Activated CD8-positive, alpha-beta T cell treated with anti-CD3 and anti-CD28 coated beads for 36 hours (primary cell): Measurements from ENCODE around the gene RGS21. TPM values are rescaled to one million over a fixed set of nuclear protein-coding genes. Genes with fewer than 3 reads are reported as not detected.
"Not testable (repeated sequence)": the region's sequence is repeated elsewhere in the genome, so short reads cannot be mapped to it uniquely, and the experiment has no call there.

Experiments used
- ATAC-seq: fragments of 200-7000 bp; cut with Tn5 transposase; one replicate; pipeline ENCODE4 v1.10.0; 2021; ENCODE audit warnings: mild to moderate bottlenecking, moderate library complexity
- CTCF ChIA-PET: fragments of 350-600 bp; sonication (Branson Sonifier 250); formaldehyde crosslinking; loops from one replicate; lab custom pipeline; 2021; ENCODE audit warnings: antibody characterized with exemption; lab: Charles Lee
- POLR2A ChIA-PET: fragments of 350-600 bp; sonication (Branson Sonifier 250); formaldehyde crosslinking; loops from one replicate; lab custom pipeline; 2021; ENCODE audit warnings: antibody characterized with exemption; lab: Charles Lee
- DNase-seq: peaks from one replicate; pipeline ENCODE4 v3.0.0-alpha.2; 2020
- H3K27ac Mint-ChIP-seq: one replicate; pipeline ENCODE4 v1.8.0; 2021; ENCODE audit warnings: mild to moderate bottlenecking, mixed read lengths
- H3K27me3 Mint-ChIP-seq: one replicate; pipeline ENCODE4 v1.8.0; 2021; ENCODE audit warnings: mixed read lengths
- H3K36me3 Mint-ChIP-seq: one replicate; pipeline ENCODE4 v1.8.0; 2021; ENCODE audit warnings: low read depth, mixed read lengths
- H3K4me1 Mint-ChIP-seq: one replicate; pipeline ENCODE4 v1.8.0; 2021; ENCODE audit warnings: low read depth, mixed read lengths
- H3K4me3 Mint-ChIP-seq: one replicate; pipeline ENCODE4 v1.8.0; 2021; ENCODE audit warnings: mild to moderate bottlenecking, moderate library complexity, mixed read lengths
- H3K9me3 Mint-ChIP-seq: one replicate; pipeline ENCODE4 v1.8.0; 2021; ENCODE audit warnings: mixed read lengths
- CTCF ChIP-seq: fragments of 200-600 bp; IDR thresholded peaks from one replicate; pipeline ENCODE4 v1.8.0; 2022; ENCODE audit warnings: antibody characterized with exemption, mild to moderate bottlenecking
- intact Hi-C: fragments of 100-400 bp; cut with micrococcal nuclease; formaldehyde crosslinking; loops from one replicate; pipeline ENCODE4 v1.10.0; 2022
- total RNA-seq, 2 experiments: library from RNA; stranded (reverse); gene quantifications; one replicate each; pipeline ENCODE4 v1.2.3, GENCODE V29; 2021

The RGS21 gene
- total RNA-seq, 2 experiments from 2014 or later: not detected

GRCh38 chr1:192277635-192278034 lies 39.2 kb upstream of the RGS21 start:
- ChIA-PET POLR2A (no interaction called here), CTCF (no interaction called here)
- intact Hi-C loops: no loop called here
- DNase-seq: no peak
- TF ChIP-seq CTCF: no peak
- no peaks in the 10 kb centered on the region for H3K27me3 Mint-ChIP-seq
- no peak overlapping the region for H3K27ac Mint-ChIP-seq
- H3K4me1 Mint-ChIP-seq: no peaks in the 10 kb centered on the region
- H3K4me3 Mint-ChIP-seq: no peak overlapping the region
- no peak for ATAC-seq
- H3K36me3 Mint-ChIP-seq: no peaks in the 10 kb centered on the region
- H3K9me3 Mint-ChIP-seq: peaks cover under 1% of the 10 kb centered on the region

GRCh38 chr1:192284927-192285326 lies 31.9 kb upstream of the RGS21 start:
- intact Hi-C loops: no loop called here
- POLR2A ChIA-PET: no interaction called here
- no peak for ATAC-seq

GRCh38 chr1:192303029-192303428 lies 13.8 kb upstream of the RGS21 start:
- ChIA-PET CTCF (no interaction called here), POLR2A (no interaction called here)
- intact Hi-C loops: no loop called here
- Mint-ChIP-seq H3K9me3 (peaks cover 5% of the 10 kb centered on the region), H3K4me1 (no peaks in the 10 kb centered on the region), H3K27me3 (no peaks in the 10 kb centered on the region), H3K4me3 (no peak overlapping the region), H3K36me3 (no peaks in the 10 kb centered on the region), H3K27ac (no peak overlapping the region)
- ATAC-seq (no peak), DNase-seq (no peak)
- TF ChIP-seq CTCF: no peak

More at GRCh38 chr1:192284927-192285326, 31.9 kb upstream of the RGS21 start:
- Mint-ChIP-seq H3K4me1 (no peaks in the 10 kb centered on the region), H3K27me3 (no peaks in the 10 kb centered on the region), H3K27ac (no peak overlapping the region), H3K36me3 (no peaks in the 10 kb centered on the region), H3K4me3 (no peak overlapping the region), H3K9me3 (peaks cover 7% of the 10 kb centered on the region)
- CTCF ChIA-PET: no interaction called here
- TF ChIP-seq CTCF: no peak
- DNase-seq: no peak

GRCh38 chr1:192308314-192308713 lies 8.5 kb upstream of the RGS21 start:
- DNase-seq, H3K9me3 Mint-ChIP-seq, CTCF ChIA-PET, ATAC-seq, intact Hi-C loops, H3K4me3 Mint-ChIP-seq, H3K27ac Mint-ChIP-seq, H3K27me3 Mint-ChIP-seq, H3K36me3 Mint-ChIP-seq, POLR2A ChIA-PET, H3K4me1 Mint-ChIP-seq: not testable (repeated sequence)

GRCh38 chr1:192311281-192311680 lies 5.5 kb upstream of the RGS21 start:
- Mint-ChIP-seq H3K27me3 (no peaks in the 10 kb centered on the region), H3K4me3 (no peak overlapping the region), H3K27ac (no peak overlapping the region), H3K36me3 (no peaks in the 10 kb centered on the region), H3K4me1 (no peaks in the 10 kb centered on the region), H3K9me3 (peaks cover 7% of the 10 kb centered on the region)
- ChIA-PET POLR2A (no interaction called here), CTCF (no interaction called here)
- intact Hi-C loops: no loop called here
- no peak for DNase-seq
- TF ChIP-seq CTCF: no peak
- no peak for ATAC-seq

GRCh38 chr1:192327997-192328396 lies 11.2 kb downstream of the RGS21 start:
- DNase-seq: no peak
- no peak for TF ChIP-seq CTCF
- no peaks in the 10 kb centered on the region for H3K27me3 Mint-ChIP-seq
- H3K4me1 Mint-ChIP-seq: no peaks in the 10 kb centered on the region
- intact Hi-C loops: no loop called here
- no peaks in the 10 kb centered on the region for H3K9me3 Mint-ChIP-seq
- no peaks in the 10 kb centered on the region for H3K36me3 Mint-ChIP-seq
- no peak for ATAC-seq
- H3K27ac Mint-ChIP-seq: no peak overlapping the region
- no peak overlapping the region for H3K4me3 Mint-ChIP-seq
- POLR2A ChIA-PET: no interaction called here
- CTCF ChIA-PET: no interaction called here
